ENCODE data around the gene CEP350. TPM values are rescaled to one million over a fixed set of nuclear protein-coding genes. Genes with fewer than 3 reads are reported as not detected.

CEP350 gene
- total RNA-seq, 2 donors from 2014 or later: 41.5 to 55.4 TPM

DNA sequence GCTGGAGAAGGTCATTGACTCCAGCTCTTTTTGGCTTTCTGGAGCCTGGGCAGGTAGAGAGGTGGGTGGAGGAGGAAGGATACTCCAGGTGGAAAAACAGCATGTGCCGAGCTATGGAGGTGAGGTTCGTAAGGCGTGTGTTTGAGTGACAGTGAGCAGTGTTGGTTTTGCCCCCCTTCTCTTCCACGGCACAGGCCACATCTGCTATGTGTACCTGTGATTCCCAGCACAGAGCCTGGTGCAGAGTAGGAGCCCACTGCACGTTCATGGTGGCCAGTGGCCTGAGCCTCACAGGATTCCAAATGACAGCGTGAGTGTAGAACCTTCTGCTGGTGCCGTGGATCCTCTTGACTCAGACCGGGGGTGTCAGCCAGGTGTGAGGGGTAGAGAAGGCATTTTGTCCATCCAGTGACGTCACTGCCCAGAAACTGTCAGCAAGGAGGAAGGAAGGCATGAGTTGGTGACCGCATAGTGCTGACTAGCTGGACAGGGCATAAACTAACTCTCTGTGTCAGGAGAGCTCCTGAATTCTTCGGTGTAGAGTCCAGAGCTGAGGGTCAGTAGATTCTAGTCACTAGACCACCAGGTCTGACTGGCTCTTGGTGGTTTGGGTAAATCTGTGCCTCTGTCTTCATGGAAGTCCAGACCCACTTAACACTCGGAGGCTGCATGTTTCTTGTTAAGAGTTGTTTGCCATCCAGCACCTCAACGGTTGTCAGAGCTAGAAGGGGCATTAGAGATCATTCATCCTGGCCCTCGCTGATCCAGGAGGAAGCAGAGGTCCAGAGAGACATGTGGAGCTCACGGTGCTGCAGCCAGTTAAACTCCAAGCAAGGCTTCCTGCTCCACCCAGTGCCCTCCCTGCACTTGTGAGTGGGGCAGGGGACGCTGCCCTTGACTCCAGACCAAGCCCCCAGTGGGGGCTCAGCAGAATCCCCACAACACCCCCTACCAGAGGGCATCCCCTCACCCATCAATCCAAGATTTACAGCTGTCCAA, 203.8 kb downstream of the CEP350 start:
- Histone ChIP-seq H3K4me3 (no peak overlapping the region), H3K36me3 (replicated peaks in 1 of 2; ENCODE audit: insufficient read depth in 1 of 2, low read depth in 2 of 2) (no peaks in the 10 kb centered on the region), H3K27me3 (no peaks in the 10 kb centered on the region), H3K4me1 (peaks cover 72% of the 10 kb centered on the region), H3K27ac (peak overlapping the region; percentile 86 to 90 (median 89)), H3K9me3 (no peaks in the 10 kb centered on the region)
- ATAC-seq (peak; percentile 19), DNase-seq (peak; percentile 62 to 81 (median 76))
- intact Hi-C loops (cut with DNase I): no loop called here
- 35 to 37% methylated on average over 13 to 16 of the region's 16 CpGs for WGBS, 2 donors
- no peak for TF ChIP-seq POLR2A (IDR thresholded peaks at IDR 0.05)
- TF ChIP-seq, protein P1, sequence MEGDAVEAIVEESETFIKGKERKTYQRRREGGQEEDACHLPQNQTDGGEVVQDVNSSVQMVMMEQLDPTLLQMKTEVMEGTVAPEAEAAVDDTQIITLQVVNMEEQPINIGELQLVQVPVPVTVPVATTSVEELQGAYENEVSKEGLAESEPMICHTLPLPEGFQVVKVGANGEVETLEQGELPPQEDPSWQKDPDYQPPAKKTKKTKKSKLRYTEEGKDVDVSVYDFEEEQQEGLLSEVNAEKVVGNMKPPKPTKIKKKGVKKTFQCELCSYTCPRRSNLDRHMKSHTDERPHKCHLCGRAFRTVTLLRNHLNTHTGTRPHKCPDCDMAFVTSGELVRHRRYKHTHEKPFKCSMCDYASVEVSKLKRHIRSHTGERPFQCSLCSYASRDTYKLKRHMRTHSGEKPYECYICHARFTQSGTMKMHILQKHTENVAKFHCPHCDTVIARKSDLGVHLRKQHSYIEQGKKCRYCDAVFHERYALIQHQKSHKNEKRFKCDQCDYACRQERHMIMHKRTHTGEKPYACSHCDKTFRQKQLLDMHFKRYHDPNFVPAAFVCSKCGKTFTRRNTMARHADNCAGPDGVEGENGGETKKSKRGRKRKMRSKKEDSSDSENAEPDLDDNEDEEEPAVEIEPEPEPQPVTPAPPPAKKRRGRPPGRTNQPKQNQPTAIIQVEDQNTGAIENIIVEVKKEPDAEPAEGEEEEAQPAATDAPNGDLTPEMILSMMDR (IDR thresholded peaks at IDR 0.05): no peak

DNA sequence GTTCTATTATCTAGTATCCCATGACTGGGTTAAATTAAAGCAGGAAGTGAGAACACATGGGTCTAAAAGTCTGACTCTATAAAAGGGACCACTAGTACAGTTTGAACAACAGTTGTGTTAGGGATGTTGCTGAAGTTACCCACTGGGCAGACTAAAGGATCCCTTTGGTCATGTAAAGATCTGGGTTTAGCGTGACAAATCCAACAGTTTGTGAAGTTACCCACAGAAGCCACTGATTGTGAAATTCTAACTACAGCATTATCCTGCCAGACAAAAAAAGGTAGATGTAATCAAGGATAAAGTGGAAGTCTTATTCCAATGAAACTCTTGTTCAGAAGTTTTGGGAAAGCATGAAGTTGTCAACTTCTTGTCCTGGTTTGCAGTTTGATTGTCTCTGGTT, 205.7 kb downstream of the CEP350 start:
- Histone ChIP-seq H3K27ac (peak overlapping the region in 1 of 4 donors; percentile 89), H3K4me3 (no peak overlapping the region), H3K36me3 (replicated peaks in 1 of 2; ENCODE audit: insufficient read depth in 1 of 2, low read depth in 2 of 2) (no peaks in the 10 kb centered on the region), H3K9me3 (no peaks in the 10 kb centered on the region), H3K27me3 (no peaks in the 10 kb centered on the region), H3K4me1 (peaks cover 77% of the 10 kb centered on the region)
- ATAC-seq (no peak), DNase-seq (no peak)
- TF ChIP-seq, protein P1 (IDR thresholded peaks at IDR 0.05): no peak
- TF ChIP-seq POLR2A (IDR thresholded peaks at IDR 0.05): no peak
- 83 to 90% methylated on average over 1 of the region's 1 CpG for WGBS, 2 donors
- intact Hi-C loops (cut with DNase I): no loop called here

DNA sequence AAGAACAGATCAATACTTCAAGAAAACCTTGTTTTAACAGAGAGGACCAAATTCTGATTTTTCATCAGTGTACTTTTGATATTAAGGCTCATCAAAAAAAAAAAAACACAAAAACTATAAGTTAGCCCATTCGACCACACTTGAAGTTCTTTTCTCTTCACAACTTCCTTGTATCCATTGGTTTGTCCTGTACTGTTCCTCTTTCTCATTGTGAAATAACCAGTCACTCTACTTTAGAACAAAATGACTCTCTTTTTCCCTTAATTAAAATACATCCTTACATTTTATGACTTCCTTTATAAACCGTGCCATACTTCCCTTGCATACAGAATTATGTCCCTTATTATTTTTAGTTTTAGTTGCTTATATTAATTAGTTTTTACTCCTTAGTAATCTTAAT, 208.4 kb downstream of the CEP350 start:
- no peak for ATAC-seq
- H3K9me3 ChIP-seq: no peaks in the 10 kb centered on the region
- H3K4me3 ChIP-seq: no peak overlapping the region
- intact Hi-C loops (cut with DNase I): no loop called here
- peak overlapping the region in 1 of 4 donors; percentile 9 for H3K27ac ChIP-seq
- H3K27me3 ChIP-seq: no peaks in the 10 kb centered on the region
- DNase-seq: no peak
- H3K36me3 ChIP-seq (replicated peaks in 1 of 2; ENCODE audit: insufficient read depth in 1 of 2, low read depth in 2 of 2): no peaks in the 10 kb centered on the region
- WGBS, 2 donors: 57 to 68% methylated on average over 2 of the region's 2 CpGs
- TF ChIP-seq, protein P1 (IDR thresholded peaks at IDR 0.05): no peak
- TF ChIP-seq POLR2A (IDR thresholded peaks at IDR 0.05): no peak
- peaks cover 78% of the 10 kb centered on the region for H3K4me1 ChIP-seq

Other genes with a start within 250 kb of the CEP350 start
- gene FAM163A, start 211.5 kb upstream of the CEP350 start, total RNA-seq: under 1 TPM in 1 of 2 donors, not detected in 1; 0.26 TPM
- gene TOR1AIP2, start 77.0 kb upstream of the CEP350 start, total RNA-seq: 10 to 100 TPM; 44.1 to 44.8 TPM
- 10 to 100 TPM; 22.7 to 29.1 TPM for gene TOR1AIP1, start 72.5 kb upstream of the CEP350 start, total RNA-seq
- 100 to 1,000 TPM in 1 of 2 donors, 10 to 100 TPM in 1; 61.5 to 192 TPM for gene QSOX1, start 200.1 kb downstream of the CEP350 start, total RNA-seq

Measured in body of pancreas (tissue), 4 donors.